ENCODE results near the gene MED13L. TPM values are rescaled to one million over a fixed set of nuclear protein-coding genes. Genes with fewer than 3 reads are reported as not detected.
A peak's percentile ranks its signal among the peaks of the same experiment; 100 is the strongest.

MED13L gene
- total and polyA plus RNA-seq, 2 of the 4 experiments (the other 2 are of a cell fraction) = 17.9 to 49.1 TPM

DNA sequence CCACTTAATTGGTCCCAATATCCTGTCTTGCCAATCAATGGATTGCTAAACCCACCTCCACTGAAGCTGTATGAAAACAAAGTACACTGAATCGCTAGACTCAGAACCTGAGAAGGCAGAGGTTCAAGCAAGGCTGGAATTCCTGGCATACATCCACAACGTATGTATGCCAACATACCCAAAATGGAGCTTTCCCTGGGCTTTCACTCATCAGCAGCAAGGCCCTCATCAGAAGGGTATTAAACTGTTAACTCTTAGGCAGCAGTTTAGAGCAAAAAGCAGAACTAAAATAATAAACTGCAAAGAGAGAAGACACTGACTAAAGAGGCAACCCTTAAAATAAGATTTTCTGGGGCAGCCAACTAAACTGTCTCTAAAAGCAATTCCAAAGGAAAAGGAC lies 13.6 kb downstream of the MED13L start:
- no peak overlapping the region for H3K4ac ChIP-seq (ENCODE audit: low read depth, low read length)
- dilution Hi-C loops (cut with HindIII; ENCODE audit: low sequenced_read_pairs, unreplicated experiment) = no loop called here
- H3K27me3 ChIP-seq (ENCODE audit: control insufficient read depth, insufficient read depth, low read length) = no peaks in the 10 kb centered on the region
- no peak overlapping the region for H2AK5ac ChIP-seq (ENCODE audit: low read depth, low read length)
- peaks cover 3 to 67% of the 10 kb centered on the region in 2 experiments; a peak in 3 of 4 replicates for H3K79me1 ChIP-seq (ENCODE audit: low read depth in 1 of 2, low read length in 2 of 2)
- no CpG with 5 or more reads among the region's 2 CpGs for WGBS, 2 experiments (ENCODE audit: extremely low coverage in 2 of 2, insufficient read length in 1 of 2)
- H4K5ac ChIP-seq (ENCODE audit: low read depth, low read length) = no peak overlapping the region
- ChIA-PET POLR2A (ENCODE audit: unreplicated experiment) (no interaction called here), CTCF (interaction anchor here (0.6 kb wide), 1 partner anchor 79 kb away, joined by 3 read pairs; no protein-coding TSS in a partner anchor)
- no peak overlapping the region for H2BK20ac ChIP-seq (ENCODE audit: low read depth, low read length)
- H3K36me3 ChIP-seq (ENCODE audit: control insufficient read depth, insufficient read depth, low read length) = no peaks in the 10 kb centered on the region
- H3K4me3 ChIP-seq (ENCODE audit: insufficient read depth, low read depth, low read length) = no peak overlapping the region
- no peak overlapping the region for H2BK5ac ChIP-seq (ENCODE audit: low read depth, low read length, poor library complexity, severe bottlenecking)
- no peaks in the 10 kb centered on the region for H3K9me3 ChIP-seq (ENCODE audit: control insufficient read depth, insufficient read depth, low read length)
- in situ Hi-C loops (cut with MboI; ENCODE audit: low sequenced_read_pairs) = no loop called here
- peaks cover 22% of the 10 kb centered on the region for H3K4me1 ChIP-seq (ENCODE audit: control insufficient read depth, insufficient read depth, low read length)
- BruUV-seq (replicated peaks) = no TSS peak
- no peak overlapping the region for H3K23ac ChIP-seq (ENCODE audit: low read depth, low read length)
- no peak overlapping the region for H3K27ac ChIP-seq (ENCODE audit: insufficient read depth, low read length)
- H2BK15ac ChIP-seq (ENCODE audit: low read depth, low read length) = no peak overlapping the region
- H3K56ac ChIP-seq (ENCODE audit: extremely low read depth, insufficient read depth, low read length) = no peak overlapping the region
- peak overlapping the region; percentile 33; the same call in 1 of the 2 replicates for H3K4me2 ChIP-seq (ENCODE audit: low read depth, low read length)
- no peak overlapping the region for H3K18ac ChIP-seq (ENCODE audit: low read depth, low read length)
- peaks cover 96% of the 10 kb centered on the region for H4K20me1 ChIP-seq (ENCODE audit: insufficient read depth, low read length)
- peaks cover 25% of the 10 kb centered on the region for H3K9me1 ChIP-seq (ENCODE audit: insufficient read depth, low read length)
- no peak for DNase-seq
- TF ChIP-seq POLR2A (IDR thresholded peaks at IDR 0.05; ENCODE audit: low read depth, low read length) (no peak), SMC3 (IDR thresholded peaks at IDR 0.05; ENCODE audit: low read depth, low read length) (no peak), BHLHE40 (IDR thresholded peaks at IDR 0.05; ENCODE audit: low read depth, low read length) (no peak), RAD21 (IDR thresholded peaks at IDR 0.05; ENCODE audit: low read length) (no peak), CHD1 (IDR thresholded peaks at IDR 0.05; ENCODE audit: low read depth, low read length) (no peak), MAFK (IDR thresholded peaks at IDR 0.05; ENCODE audit: low read depth, low read length) (no peak), FOS (IDR thresholded peaks at IDR 0.05; ENCODE audit: low read depth, low read length) (no peak), CTCF (conservative IDR thresholded peaks at IDR 0.05; ENCODE audit: low read depth, low read length) (no peak), NFE2L2 (IDR thresholded peaks at IDR 0.05; ENCODE audit: low read depth, low read length) (no peak), MAZ (IDR thresholded peaks at IDR 0.05; ENCODE audit: borderline replicate concordance, low read depth, low read length) (no peak), USF2 (IDR thresholded peaks at IDR 0.05; ENCODE audit: low read depth, low read length) (no peak), ELK1 (IDR thresholded peaks at IDR 0.05; ENCODE audit: borderline replicate concordance, low read depth, low read length) (no peak), MXI1 (IDR thresholded peaks at IDR 0.05; ENCODE audit: borderline replicate concordance, low read depth, low read length) (no peak), CEBPB (IDR thresholded peaks at IDR 0.05; ENCODE audit: low read depth, low read length) (no peak), RFX5 (IDR thresholded peaks at IDR 0.05; ENCODE audit: low read depth, low read length) (no peak), RCOR1 (IDR thresholded peaks at IDR 0.05; ENCODE audit: insufficient replicate concordance, low read length) (no peak)
- H2BK120ac ChIP-seq (ENCODE audit: low read depth, low read length) = no peak overlapping the region
- H2AK9ac ChIP-seq (replicated peaks; ENCODE audit: low read depth, low read length, poor library complexity) = no peak overlapping the region
- H4K91ac ChIP-seq (ENCODE audit: insufficient read depth, low read depth, low read length) = no peak overlapping the region
- H3K9ac ChIP-seq (ENCODE audit: low read depth, low read length) = no peak overlapping the region
- no peak overlapping the region for H4K8ac ChIP-seq (ENCODE audit: low read depth in 2 of 2, low read length in 2 of 2)
- H2AFZ ChIP-seq (replicated peaks; ENCODE audit: low read length, poor library complexity) = no peak overlapping the region
- intact Hi-C loops (cut with micrococcal nuclease) = loop anchor here (5.0 kb wide), 1 partner anchor 77 kb away; no protein-coding TSS in a partner anchor
- no peak overlapping the region for H3K14ac ChIP-seq (replicated peaks; ENCODE audit: low read depth, low read length)
- ATAC-seq (ENCODE audit: low read depth) = no peak
